K562 (cell line): Measurements from ENCODE around the gene GPX1. TPM values are rescaled to one million over a fixed set of nuclear protein-coding genes. Genes with fewer than 3 reads are reported as not detected.
A peak's percentile ranks its signal among the peaks of the same experiment; 100 is the strongest.

Experiments
- ATAC-seq: fragments of 200-7000 bp; cut with Tn5 transposase; 3 replicates; pipeline ENCODE4 v1.9.1; 2020; ENCODE audit warnings: moderate library complexity
- BruUV-seq: library from RNA; stranded (reverse); fragments of 400-500 nt; replicated peaks from 2 replicates; lab custom pipeline; 2021; lab: Mats Ljungman, UMichigan
- CTCF ChIA-PET: fragments of 300-600 bp; formaldehyde crosslinking; extraction: SDS; loops from one replicate; lab custom pipeline; 2021; ENCODE audit warnings: low intra/inter-chr PET ratio; lab: Yijun Ruan, JAX
- POLR2A ChIA-PET: fragments of 300-600, 350-650 bp; sonication (Branson Sonifier 250); formaldehyde crosslinking; extraction: SDS; loops from one replicate; lab custom pipeline; 2021; ENCODE audit warnings: antibody characterized with exemption, inconsistent platforms; lab: Yijun Ruan, JAX
- DNase-seq, 4 experiments: peaks; one replicate each; pipeline versions ENCODE4 v3.0.0 to v3.0.0-alpha.2; 2011 to 2018; ENCODE audit warnings: low spot score in 3 of 4, mixed read lengths in 3 of 4; ENCODE audit errors: extremely low read depth in 1 of 4
- FAIRE-seq: peaks from 2 replicates; lab custom pipeline; 2011; peaks lifted over from hg19 to GRCh38; lab: Jason Lieb, UNC
- H2AFZ ChIP-seq: 2 replicates; pipeline ENCODE4 v1.6.0; 2011; ENCODE audit warnings: low read depth, low read length, control low read depth, inconsistent platforms
- H3K27ac ChIP-seq: fragments of 200-600 bp; 3 replicates; pipeline ENCODE4 v1.8.0; 2011; ENCODE audit warnings: low read depth, mild to moderate bottlenecking, control low read depth, inconsistent platforms, low read length, moderate library complexity, mixed read lengths; ENCODE audit errors: extremely low read depth
- H3K27me3 ChIP-seq, 2 experiments: fragments of 300-600 bp in 1 of 2; 2 replicates in 1 of 2; 3 replicates in 1 of 2; pipeline versions ENCODE4 v1.6.0 to v1.8.0; 2011; ENCODE audit warnings: inconsistent platforms in 2 of 2, low read length in 2 of 2, mild to moderate bottlenecking in 1 of 2, mixed read lengths in 1 of 2, moderate library complexity in 1 of 2; ENCODE audit not compliant: control insufficient read depth in 2 of 2, insufficient read depth in 2 of 2
- H3K36me3 ChIP-seq: fragments of 300-600 bp; 3 replicates; pipeline ENCODE4 v1.8.0; 2011; ENCODE audit warnings: mild to moderate bottlenecking, low read length, inconsistent platforms; ENCODE audit not compliant: control insufficient read depth, insufficient read depth
- H3K4me1 ChIP-seq, 2 experiments: fragments of 200-600 bp in 1 of 2; replicated peaks in 1 of 2; 2 replicates in 1 of 2; 3 replicates in 1 of 2; pipeline versions ENCODE4 v1.5.1 to v1.8.0; 2011; ENCODE audit warnings: inconsistent platforms in 2 of 2, low read length in 2 of 2, mild to moderate bottlenecking in 1 of 2, mixed read lengths in 1 of 2, moderate library complexity in 1 of 2; ENCODE audit not compliant: control insufficient read depth in 2 of 2, insufficient read depth in 2 of 2
- H3K4me2 ChIP-seq: 2 replicates; pipeline ENCODE4 v1.6.1; 2011; ENCODE audit warnings: low read length, control low read depth, inconsistent platforms, mixed read lengths; ENCODE audit not compliant: insufficient read depth
- H3K4me3 ChIP-seq: fragments of 200-600 bp; sonication (generic), shearing (Covaris generic); 2 replicates; pipeline ENCODE4 v1.5.1; 2016; ENCODE audit warnings: control low read depth, inconsistent platforms
- H3K79me2 ChIP-seq: fragments of 200-600 bp; 3 replicates; pipeline ENCODE4 v1.8.0; 2011; ENCODE audit warnings: low read length, inconsistent platforms; ENCODE audit not compliant: control insufficient read depth, insufficient read depth
- H3K9ac ChIP-seq, 2 experiments: 2 replicates each; pipeline versions ENCODE4 v1.6.0 to v1.6.1; 2011; ENCODE audit warnings: low read depth in 2 of 2, low read length in 2 of 2, control low read depth in 1 of 2, inconsistent platforms in 1 of 2, mild to moderate bottlenecking in 1 of 2, mixed read lengths in 1 of 2; ENCODE audit not compliant: insufficient read depth in 1 of 2
- H3K9me1 ChIP-seq: one replicate; pipeline ENCODE4 v1.6.0; 2011; ENCODE audit warnings: inconsistent platforms, mild to moderate bottlenecking, low read length, moderate library complexity; ENCODE audit not compliant: control insufficient read depth, insufficient read depth
- H3K9me3 ChIP-seq: replicated peaks from 2 replicates; pipeline ENCODE4 v1.5.1; 2011; ENCODE audit warnings: low read depth, low read length, inconsistent platforms; ENCODE audit not compliant: control insufficient read depth, insufficient read depth
- H4K20me1 ChIP-seq: replicated peaks from 2 replicates; pipeline ENCODE4 v1.6.1; 2011; ENCODE audit warnings: low read length, inconsistent platforms, mixed read lengths; ENCODE audit not compliant: control insufficient read depth, insufficient read depth
- GABPB2 ChIP-seq: fragments of 250-450 bp; sonication (Bioruptor Pico); conservative IDR thresholded peaks from 2 replicates; pipeline ENCODE4 v1.5.1; 2021; ENCODE audit warnings: mild to moderate bottlenecking
- GATAD2B ChIP-seq: fragments of 450-650 bp; IDR thresholded peaks from 2 replicates; pipeline ENCODE4 v1.6.1; 2017; ENCODE audit warnings: mild to moderate bottlenecking, borderline replicate concordance
- JUNB ChIP-seq: fragments of 450-650 bp; formaldehyde crosslinking; conservative IDR thresholded peaks from 2 replicates; pipeline ENCODE4 v1.4.0; 2020; ENCODE audit warnings: mild to moderate bottlenecking
- POLR2B ChIP-seq: fragments of 450-650 bp; IDR thresholded peaks from 2 replicates; pipeline ENCODE4 v1.6.1; 2018; ENCODE audit warnings: low read depth; ENCODE audit not compliant: partially characterized antibody
- SMAD2 ChIP-seq: fragments of 150-350 bp; IDR thresholded peaks from 2 replicates; pipeline ENCODE4 v1.6.1; 2014; ENCODE audit warnings: low read depth, mild to moderate bottlenecking, low read length
- TCFL5 ChIP-seq: fragments of 250-450 bp; sonication (Bioruptor Pico); conservative IDR thresholded peaks from 2 replicates; pipeline ENCODE4 v1.6.1; 2021; ENCODE audit warnings: mild to moderate bottlenecking, moderate library complexity, matching md5 sums
- ZNF143 ChIP-seq: sonication (generic); formaldehyde crosslinking; IDR thresholded peaks from 2 replicates; pipeline ENCODE4 v1.9.0; 2022; ENCODE audit warnings: mild to moderate bottlenecking, missing genetic modification reagents
- WGBS: fragments of 100-300 bp; shearing (Covaris generic); methylation state at CpG from one replicate; pipeline ENCODE4 v1.1.6; 2016; ENCODE audit warnings: low coverage, mixed read lengths; ENCODE audit not compliant: insufficient coverage; ENCODE audit errors: missing lambda C conversion rate; 5-methylcytosine and 5-hydroxymethylcytosine counted together
- in situ Hi-C: fragments of 300-500 bp; cut with MboI; formaldehyde crosslinking; loops from 4 replicates; pipeline ENCODE4 v1.15.0; 2018; ENCODE audit warnings: inconsistent platforms, mixed read lengths
- intact Hi-C: fragments of 100-400 bp; cut with micrococcal nuclease; formaldehyde crosslinking; loops from 2 replicates; pipeline ENCODE4 v1.14.2; 2022
- polyA plus RNA-seq, 8 experiments: library from polyadenylated mRNA; depleted of rRNA in 4 of 8; stranded (reverse) in 5 of 8; unstranded in 3 of 8; fragments of >200 nt; fragmentation: Nextera tagmentation in 2 of 8; fragmentation: Illumina TruSeq in 1 of 8; extraction: Ambion mirVana in 2 of 8; extraction: Trizol in 1 of 8; gene quantifications; 2 replicates each; pipeline versions ENCODE4 v1.2.1 to v1.2.3, GENCODE V29; 2011 to 2014; ENCODE audit warnings: inconsistent platforms in 1 of 8, missing spikeins in 1 of 8
- total RNA-seq, 7 experiments: library from RNA; depleted of rRNA in 6 of 7; stranded (reverse); fragments of >200 nt in 6 of 7; fragmentation: Illumina TruSeq in 2 of 7; extraction: Trizol in 2 of 7; gene quantifications; 2 replicates each; pipeline versions ENCODE4 v1.2.1 to v1.2.3, GENCODE V29; 2011 to 2021; ENCODE audit warnings: low replicate concordance in 1 of 7

Gene GPX1
- total and polyA plus RNA-seq, 9 of the 15 experiments (the other 6 are each of a cell fraction or from before 2014, with no cell fraction given), result 0.08 to 1.3 (median 0.21) TPM; not detected in 5

DNA sequence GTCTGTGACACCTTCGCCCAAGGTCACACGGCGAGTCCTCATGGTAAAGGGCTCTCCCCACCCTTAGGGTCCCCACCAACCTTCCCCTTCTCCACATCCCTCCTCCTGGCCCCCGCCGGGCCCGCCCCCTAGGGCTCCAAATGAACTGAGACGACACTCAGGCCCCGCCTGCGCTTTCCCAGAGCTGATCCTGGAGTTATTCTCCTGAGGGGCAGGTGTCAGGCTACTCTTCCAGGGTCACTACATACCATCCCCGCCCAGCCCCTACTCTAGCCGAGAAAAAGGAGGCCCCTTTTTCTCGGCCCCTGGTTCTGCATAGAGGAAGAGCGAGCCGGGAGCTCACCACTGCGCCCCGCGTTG is 18.6 kb downstream of the GPX1 start:
- peaks cover 6 to 18% of the 10 kb centered on the region in 2 experiments; a peak in 4 of 5 replicates for H3K4me1 ChIP-seq
- peak overlapping the region; percentile 97 for H3K4me2 ChIP-seq
- DNase-seq (peak; percentile 30 to 69 (median 55)), FAIRE-seq (no peak), ATAC-seq (peak; percentile 39)
- no TSS peak for BruUV-seq
- no peak for TF ChIP-seq SMAD2
- no peak for TF ChIP-seq TCFL5 (CRISPR knock-in tag)
- no peak for TF ChIP-seq ZNF143 (CRISPR knock-in tag)
- TF ChIP-seq GATAD2B, result no peak
- TF ChIP-seq POLR2B, result peak; percentile 19
- TF ChIP-seq GABPB2 (CRISPR knock-in tag), result no peak
- no peak for TF ChIP-seq JUNB (CRISPR knock-in tag)
- ChIA-PET POLR2A (interaction anchor here (0.7 to 1.9 kb wide), 9 partner anchors 9 to 246 kb away, joined by 3 to 8 read pairs (median 4); partner anchors contain the start of genes QRICH1, RHOA and TCTA), CTCF (interaction anchor here (2.6 kb wide), 1 partner anchor 110 kb away, joined by 8 read pairs; no protein-coding TSS in a partner anchor)
- peak overlapping the region; percentile 81 for H2AFZ ChIP-seq
- WGBS, result 0% methylated on average over 11 of the region's 17 CpGs
- H4K20me1 ChIP-seq, result no peaks in the 10 kb centered on the region
- no peaks in the 10 kb centered on the region for H3K27me3 ChIP-seq
- no peaks in the 10 kb centered on the region for H3K9me3 ChIP-seq
- intact Hi-C loops, result no loop called here
- in situ Hi-C loops, result no loop called here
- H3K4me3 ChIP-seq, result peak overlapping the region; percentile 95
- no peaks in the 10 kb centered on the region for H3K9me1 ChIP-seq
- H3K9ac ChIP-seq, result peak overlapping the region; percentile 71 to 92
- peaks cover 45% of the 10 kb centered on the region for H3K79me2 ChIP-seq
- peaks cover 19% of the 10 kb centered on the region for H3K36me3 ChIP-seq
- peak overlapping the region; percentile 88 for H3K27ac ChIP-seq
